ENCODE results near the gene PCCA.

- no peak for TF ChIP-seq YY1 (IDR thresholded peaks at IDR 0.05; ENCODE audit: insufficient read depth, insufficient read length)
- TF ChIP-seq SUZ12 (IDR thresholded peaks at IDR 0.05; ENCODE audit: extremely low read depth, insufficient read depth, insufficient read length) = no peak
Measured at GRCh38 chr13:100515410-100515800, 426.5 kb downstream of the PCCA start.
